Measurements from ENCODE around the gene SP6.

GRCh38 chr17:47803201-47803600 lies 47.8 kb downstream of the SP6 start:
- TF ChIP-seq POLR2A (IDR thresholded peaks at IDR 0.05) (no peak), CTCF (IDR thresholded peaks at IDR 0.05) (no peak)
